A204.1 (cell line): ENCODE measurements around the gene ZDHHC20.

ENCODE experiments used
- FAIRE-seq: peaks from 2 replicates; lab custom pipeline; 2012; peaks lifted over from hg19 to GRCh38; lab: Jason Lieb, UNC

Gene ZDHHC20

DNA sequence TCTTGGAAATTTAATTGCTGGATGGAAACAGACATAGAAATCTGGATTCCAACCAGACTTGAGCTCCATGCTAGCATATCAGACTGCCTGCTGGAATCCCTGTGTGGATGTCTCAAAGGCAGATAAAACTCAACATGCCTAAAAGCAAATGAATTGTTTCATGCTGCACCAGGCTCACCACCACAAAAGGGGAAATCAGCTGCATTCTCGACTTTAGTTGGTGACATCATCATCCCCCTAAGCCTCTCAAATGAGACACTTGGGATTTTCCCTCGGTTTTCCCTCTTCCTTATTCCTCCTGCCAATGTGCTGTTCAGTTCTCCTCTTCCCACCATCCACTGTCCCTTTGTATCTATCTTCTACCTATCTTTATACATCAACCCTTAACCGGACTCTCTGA, 134.3 kb downstream of the ZDHHC20 start:
- no peak for FAIRE-seq

GRCh38 chr13:21322988-21323387, 136.1 kb downstream of the ZDHHC20 start:
- no peak for FAIRE-seq
